HCT116 (cell line): ENCODE results near the gene FAR1. TPM values are rescaled to one million over a fixed set of nuclear protein-coding genes. Genes with fewer than 3 reads are reported as not detected.

ENCODE experiments used
- ATAC-seq: fragments of 200-7000 bp; cut with Tn5 transposase; 2 replicates; pipeline ENCODE4 v1.9.1; 2020; ENCODE audit warnings: mild to moderate bottlenecking, moderate library complexity
- BruUV-seq: library from RNA; stranded (reverse); fragments of 400-500 nt; replicated peaks from 2 replicates; lab custom pipeline; 2021; lab: Mats Ljungman, UMichigan
- CTCF ChIA-PET: fragments of 300-600 bp; sonication (Branson Sonifier 250); formaldehyde crosslinking; loops from one replicate; lab custom pipeline; 2021; ENCODE audit warnings: antibody characterized with exemption; lab: Charles Lee
- POLR2A ChIA-PET: fragments of 300-600, 350-600 bp; sonication (Branson Sonifier 250); formaldehyde crosslinking; loops from one replicate; lab custom pipeline; 2021; ENCODE audit warnings: antibody characterized with exemption; lab: Charles Lee
- RAD21 ChIA-PET, 2 experiments: fragments of 300-600 bp; sonication (Branson Sonifier 250); formaldehyde crosslinking; loops; one replicate each; lab custom pipeline; 2023; ENCODE audit warnings: low total read pairs in 2 of 2; ENCODE audit not compliant: uncharacterized antibody in 2 of 2, unreplicated experiment in 2 of 2, low non-redundant PET in 1 of 2; lab: Charles Lee
- DNase-seq: peaks from one replicate; pipeline ENCODE4 v3.0.0-alpha.2; 2010; ENCODE audit warnings: low read depth, low spot score
- H2AFZ ChIP-seq: fragments of 200-600 bp; shearing (Covaris generic), sonication (generic); 2 replicates; pipeline ENCODE4 v1.6.1; 2017; ENCODE audit warnings: low read depth, mixed run types, mixed read lengths, antibody characterized with exemption, low read length; ENCODE audit not compliant: poor library complexity, severe bottlenecking
- H3K27ac ChIP-seq: 2 replicates; pipeline ENCODE4 v1.5.1; 2012; ENCODE audit warnings: low read depth, low read length
- H3K27me3 ChIP-seq: fragments of 200-600 bp; sonication (generic); 2 replicates; pipeline ENCODE4 v1.6.1; 2016; ENCODE audit warnings: mixed run types, low read length, mixed read lengths; ENCODE audit not compliant: insufficient read depth
- H3K36me3 ChIP-seq, 2 experiments: fragments of 200-500 bp in 1 of 2; fragments of 200-600 bp in 1 of 2; sonication (Bioruptor generic) in 1 of 2; sonication (generic) in 1 of 2; 2 replicates each; pipeline versions ENCODE4 v1.5.1 to v1.6.1; 2014 to 2016; ENCODE audit warnings: low read length in 2 of 2, inconsistent platforms in 1 of 2, mixed read lengths in 1 of 2, mixed run types in 1 of 2; ENCODE audit not compliant: insufficient read depth in 2 of 2, control insufficient read depth in 1 of 2
- H3K4me1 ChIP-seq, 2 experiments: fragments of 200-600 bp in 1 of 2; sonication (generic) in 1 of 2; 2 replicates each; pipeline versions ENCODE4 v1.5.1 to v1.6.1; 2012 to 2017; ENCODE audit warnings: low read length in 2 of 2, inconsistent platforms in 1 of 2, mild to moderate bottlenecking in 1 of 2, mixed read lengths in 1 of 2, mixed run types in 1 of 2, moderate library complexity in 1 of 2; ENCODE audit not compliant: insufficient read depth in 2 of 2, control insufficient read depth in 1 of 2
- H3K4me2 ChIP-seq: fragments of 200-600 bp; sonication (generic); 2 replicates; pipeline ENCODE4 v1.6.1; 2017; ENCODE audit warnings: mixed run types, low read length, mixed read lengths
- H3K4me3 ChIP-seq, 2 experiments: fragments of 200-600 bp in 1 of 2; sonication (generic) in 1 of 2; replicated peaks in 1 of 2; 2 replicates each; pipeline ENCODE4 v1.5.1; 2011 to 2016; ENCODE audit warnings: low read length in 2 of 2, control low read depth in 1 of 2, low read depth in 1 of 2, mild to moderate bottlenecking in 1 of 2, mixed read lengths in 1 of 2, mixed run types in 1 of 2
- H3K79me2 ChIP-seq: fragments of 200-600 bp; sonication (generic); 2 replicates; pipeline ENCODE4 v1.6.1; 2017; ENCODE audit warnings: mild to moderate bottlenecking, mixed run types, low read length, moderate library complexity, mixed read lengths; ENCODE audit not compliant: insufficient read depth
- H3K9ac ChIP-seq: fragments of 200-600 bp; sonication (generic); 2 replicates; pipeline ENCODE4 v1.6.1; 2016; ENCODE audit warnings: low read length, mixed read lengths
- H3K9me2 ChIP-seq: fragments of 200-600 bp; sonication (generic), shearing (Covaris generic); 2 replicates; pipeline ENCODE4 v1.6.1; 2017; ENCODE audit warnings: mixed run types, mild to moderate bottlenecking, moderate library complexity; ENCODE audit not compliant: insufficient read depth
- H3K9me3 ChIP-seq, 2 experiments: fragments of 200-500 bp in 1 of 2; fragments of 200-600 bp in 1 of 2; sonication (Bioruptor generic) in 1 of 2; sonication (generic) in 1 of 2; 2 replicates each; pipeline ENCODE4 v1.6.1; 2014 to 2017; ENCODE audit warnings: low read length in 2 of 2, mixed read lengths in 2 of 2, inconsistent platforms in 1 of 2, low read depth in 1 of 2, mild to moderate bottlenecking in 1 of 2, mixed run types in 1 of 2, moderate library complexity in 1 of 2; ENCODE audit not compliant: control insufficient read depth in 1 of 2, insufficient read depth in 1 of 2
- H4K20me1 ChIP-seq: fragments of 200-600 bp; sonication (generic), shearing (Covaris generic); 2 replicates; pipeline ENCODE4 v1.6.1; 2017; ENCODE audit warnings: mixed run types, mild to moderate bottlenecking, moderate library complexity; ENCODE audit not compliant: insufficient read depth
- CBX3 ChIP-seq: IDR thresholded peaks from 2 replicates; pipeline ENCODE4 v1.6.1; 2012; ENCODE audit warnings: low read depth
- CEBPB ChIP-seq: IDR thresholded peaks from 2 replicates; pipeline ENCODE4 v1.6.1; 2012; ENCODE audit warnings: low read depth
- EZH2phosphoT487 ChIP-seq: fragments of 200-600 bp; IDR thresholded peaks from 2 replicates; pipeline ENCODE4 v1.6.1; 2018; ENCODE audit warnings: antibody characterized with exemption, borderline replicate concordance
- JUND ChIP-seq: IDR thresholded peaks from 2 replicates; pipeline ENCODE4 v1.6.1; 2012
- SIN3A ChIP-seq: IDR thresholded peaks from 2 replicates; pipeline ENCODE4 v1.6.1; 2012; ENCODE audit warnings: low read depth
- TCF7L2 ChIP-seq: IDR thresholded peaks from 2 replicates; pipeline ENCODE4 v1.7.0; 2011; ENCODE audit warnings: borderline replicate concordance, inconsistent platforms; ENCODE audit not compliant: insufficient read depth, insufficient read length; ENCODE audit errors: extremely low read depth
- intact Hi-C: fragments of 100-400 bp; cut with micrococcal nuclease; formaldehyde crosslinking; loops from 2 replicates; pipeline ENCODE4 v1.10.0; 2022
- total RNA-seq: library from RNA; stranded (reverse); gene quantifications from one replicate; pipeline ENCODE4 v1.2.1, GENCODE V29; 2021; ENCODE audit not compliant: unreplicated experiment
- TF ChIP-seq, protein P1 (sequence below): IDR thresholded peaks from 2 replicates; pipeline ENCODE4 v1.6.1; 2011; ENCODE audit warnings: mild to moderate bottlenecking, low read length, moderate library complexity; ENCODE audit not compliant: insufficient replicate concordance; ENCODE audit errors: extremely low read depth
- TF ChIP-seq, protein P2 (sequence below): IDR thresholded peaks from 2 replicates; pipeline ENCODE4 v1.6.1; 2012; ENCODE audit warnings: low read depth

Gene FAR1
- total RNA-seq, 1 experiment from 2014 or later: 74.3 TPM

DNA sequence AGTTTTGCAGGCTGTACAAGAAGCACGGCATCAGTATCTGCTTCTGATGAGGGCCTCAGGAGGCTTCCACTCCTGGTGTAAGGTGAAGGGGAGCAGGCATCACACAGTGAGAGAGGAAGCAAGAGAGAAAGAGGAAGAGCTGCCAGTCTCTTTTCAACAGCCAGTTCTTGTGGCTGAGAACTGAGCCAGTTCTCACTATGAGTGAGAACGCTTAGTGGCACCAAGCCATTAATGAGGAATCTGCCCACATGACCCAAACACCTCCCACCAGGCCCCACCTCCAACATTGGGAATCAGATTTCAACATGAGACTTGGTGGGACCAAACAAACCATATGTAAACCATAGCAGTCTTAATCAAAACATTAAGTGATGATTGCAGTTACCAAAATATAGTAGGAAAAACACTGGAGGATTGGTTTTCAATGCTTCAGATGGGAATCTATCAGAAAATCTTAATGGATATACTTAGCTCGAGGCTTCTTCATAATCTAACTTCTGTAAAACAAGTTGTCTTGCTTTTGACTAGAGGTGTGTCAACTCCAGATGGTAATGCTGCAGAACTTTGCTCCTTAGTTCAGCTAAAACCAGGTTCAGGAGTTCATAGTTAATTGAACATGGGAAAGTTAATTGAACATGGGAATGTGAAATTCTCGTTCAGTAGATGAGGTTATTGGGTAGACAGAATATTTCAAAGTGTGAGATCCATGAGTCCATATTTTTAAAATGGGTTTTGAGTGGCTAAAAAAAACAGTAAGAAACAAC is 12.2 kb downstream of the FAR1 start (continued):
- no peak for TF ChIP-seq TCF7L2
- TF ChIP-seq, all 23 proteins: peak for 0

- no peak overlapping the region for H3K4me3 ChIP-seq
- H3K27ac ChIP-seq: no peak overlapping the region
- H3K27me3 ChIP-seq: no peaks in the 10 kb centered on the region
- ATAC-seq (no peak), DNase-seq (no peak)
- BruUV-seq: no TSS peak
- intact Hi-C loops: no loop called here
- no peak overlapping the region for H3K4me2 ChIP-seq
- no peaks in the 10 kb centered on the region for H3K9me3 ChIP-seq
- H4K20me1 ChIP-seq: peaks cover 21% of the 10 kb centered on the region; the same call in 1 of the 2 replicates
- no peaks in the 10 kb centered on the region for H3K9me2 ChIP-seq
- POLR2A ChIA-PET: no interaction called here
- H2AFZ ChIP-seq: no peak overlapping the region
- H3K9ac ChIP-seq: no peak overlapping the region
- CTCF ChIA-PET: no interaction called here
- RAD21 ChIA-PET: no interaction called here
- H3K79me2 ChIP-seq: peaks cover 100% of the 10 kb centered on the region
- TF ChIP-seq, protein P1, sequence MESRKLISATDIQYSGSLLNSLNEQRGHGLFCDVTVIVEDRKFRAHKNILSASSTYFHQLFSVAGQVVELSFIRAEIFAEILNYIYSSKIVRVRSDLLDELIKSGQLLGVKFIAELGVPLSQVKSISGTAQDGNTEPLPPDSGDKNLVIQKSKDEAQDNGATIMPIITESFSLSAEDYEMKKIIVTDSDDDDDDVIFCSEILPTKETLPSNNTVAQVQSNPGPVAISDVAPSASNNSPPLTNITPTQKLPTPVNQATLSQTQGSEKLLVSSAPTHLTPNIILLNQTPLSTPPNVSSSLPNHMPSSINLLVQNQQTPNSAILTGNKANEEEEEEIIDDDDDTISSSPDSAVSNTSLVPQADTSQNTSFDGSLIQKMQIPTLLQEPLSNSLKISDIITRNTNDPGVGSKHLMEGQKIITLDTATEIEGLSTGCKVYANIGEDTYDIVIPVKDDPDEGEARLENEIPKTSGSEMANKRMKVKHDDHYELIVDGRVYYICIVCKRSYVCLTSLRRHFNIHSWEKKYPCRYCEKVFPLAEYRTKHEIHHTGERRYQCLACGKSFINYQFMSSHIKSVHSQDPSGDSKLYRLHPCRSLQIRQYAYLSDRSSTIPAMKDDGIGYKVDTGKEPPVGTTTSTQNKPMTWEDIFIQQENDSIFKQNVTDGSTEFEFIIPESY: no peak
- TF ChIP-seq, all 23 proteins: peak for 0
- H3K4me1 ChIP-seq: no peaks in the 10 kb centered on the region
- H3K36me3 ChIP-seq: no peaks in the 10 kb centered on the region
Observed at GRCh38 chr11:13681446-13681845, 13.0 kb downstream of the FAR1 start.

- ChIA-PET POLR2A (no interaction called here), CTCF (no interaction called here), RAD21 (no interaction called here)
- H3K4me2 ChIP-seq: no peak overlapping the region
- no peaks in the 10 kb centered on the region for H3K27me3 ChIP-seq
- H3K9me2 ChIP-seq: no peaks in the 10 kb centered on the region
- peaks cover 100% of the 10 kb centered on the region for H3K79me2 ChIP-seq
- H4K20me1 ChIP-seq: peaks cover 28% of the 10 kb centered on the region; the same call in 1 of the 2 replicates
- no peaks in the 10 kb centered on the region for H3K4me1 ChIP-seq
- BruUV-seq: no TSS peak
- H2AFZ ChIP-seq: no peak overlapping the region
- H3K4me3 ChIP-seq: no peak overlapping the region
- H3K9me3 ChIP-seq: no peaks in the 10 kb centered on the region
- DNase-seq (no peak), ATAC-seq (no peak)
- H3K36me3 ChIP-seq: no peaks in the 10 kb centered on the region
- intact Hi-C loops: no loop called here
- no peak overlapping the region for H3K27ac ChIP-seq
- no peak overlapping the region for H3K9ac ChIP-seq
- no peak for TF ChIP-seq CBX3
- TF ChIP-seq, protein P1: no peak
- TF ChIP-seq CEBPB: no peak
- TF ChIP-seq EZH2phosphoT487: no peak
- TF ChIP-seq JUND: no peak
- TF ChIP-seq, protein P2, sequence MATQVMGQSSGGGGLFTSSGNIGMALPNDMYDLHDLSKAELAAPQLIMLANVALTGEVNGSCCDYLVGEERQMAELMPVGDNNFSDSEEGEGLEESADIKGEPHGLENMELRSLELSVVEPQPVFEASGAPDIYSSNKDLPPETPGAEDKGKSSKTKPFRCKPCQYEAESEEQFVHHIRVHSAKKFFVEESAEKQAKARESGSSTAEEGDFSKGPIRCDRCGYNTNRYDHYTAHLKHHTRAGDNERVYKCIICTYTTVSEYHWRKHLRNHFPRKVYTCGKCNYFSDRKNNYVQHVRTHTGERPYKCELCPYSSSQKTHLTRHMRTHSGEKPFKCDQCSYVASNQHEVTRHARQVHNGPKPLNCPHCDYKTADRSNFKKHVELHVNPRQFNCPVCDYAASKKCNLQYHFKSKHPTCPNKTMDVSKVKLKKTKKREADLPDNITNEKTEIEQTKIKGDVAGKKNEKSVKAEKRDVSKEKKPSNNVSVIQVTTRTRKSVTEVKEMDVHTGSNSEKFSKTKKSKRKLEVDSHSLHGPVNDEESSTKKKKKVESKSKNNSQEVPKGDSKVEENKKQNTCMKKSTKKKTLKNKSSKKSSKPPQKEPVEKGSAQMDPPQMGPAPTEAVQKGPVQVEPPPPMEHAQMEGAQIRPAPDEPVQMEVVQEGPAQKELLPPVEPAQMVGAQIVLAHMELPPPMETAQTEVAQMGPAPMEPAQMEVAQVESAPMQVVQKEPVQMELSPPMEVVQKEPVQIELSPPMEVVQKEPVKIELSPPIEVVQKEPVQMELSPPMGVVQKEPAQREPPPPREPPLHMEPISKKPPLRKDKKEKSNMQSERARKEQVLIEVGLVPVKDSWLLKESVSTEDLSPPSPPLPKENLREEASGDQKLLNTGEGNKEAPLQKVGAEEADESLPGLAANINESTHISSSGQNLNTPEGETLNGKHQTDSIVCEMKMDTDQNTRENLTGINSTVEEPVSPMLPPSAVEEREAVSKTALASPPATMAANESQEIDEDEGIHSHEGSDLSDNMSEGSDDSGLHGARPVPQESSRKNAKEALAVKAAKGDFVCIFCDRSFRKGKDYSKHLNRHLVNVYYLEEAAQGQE: no peak
- no peak for TF ChIP-seq SIN3A
Observed at GRCh38 chr11:13682212-13682611, 13.7 kb downstream of the FAR1 start.
